IMR-90 (cell line): ENCODE data around the gene PLEKHF1.

Experiments used
- CEBPB ChIP-seq: IDR thresholded peaks from 2 replicates; pipeline ENCODE4 v1.6.1; 2012; ENCODE audit warnings: low read depth, low read length, improper control_type of control experiment
- CTCF ChIP-seq: conservative IDR thresholded peaks from 2 replicates; pipeline ENCODE4 v1.5.1; 2012; ENCODE audit warnings: mild to moderate bottlenecking, low read depth, low read length, improper control_type of control experiment
- FOS ChIP-seq: fragments of 150-350 bp; IDR thresholded peaks from 2 replicates; pipeline ENCODE4 v1.6.1; 2016; ENCODE audit warnings: low read depth, low read length
- MAZ ChIP-seq: IDR thresholded peaks from 2 replicates; pipeline ENCODE4 v1.6.1; 2012; ENCODE audit warnings: low read depth, mild to moderate bottlenecking, low read length, improper control_type of control experiment, moderate library complexity, borderline replicate concordance
- POLR2A ChIP-seq: IDR thresholded peaks from 2 replicates; pipeline ENCODE4 v1.6.1; 2012; ENCODE audit warnings: mild to moderate bottlenecking, low read depth, low read length
- RFX5 ChIP-seq: IDR thresholded peaks from 2 replicates; pipeline ENCODE4 v1.8.0; 2012; ENCODE audit warnings: low read depth, mild to moderate bottlenecking, low read length, moderate library complexity
- SMC3 ChIP-seq: fragments of 150-350 bp; IDR thresholded peaks from 2 replicates; pipeline ENCODE4 v1.6.1; 2016; ENCODE audit warnings: low read depth, mild to moderate bottlenecking, antibody characterized with exemption, low read length, moderate library complexity

DNA sequence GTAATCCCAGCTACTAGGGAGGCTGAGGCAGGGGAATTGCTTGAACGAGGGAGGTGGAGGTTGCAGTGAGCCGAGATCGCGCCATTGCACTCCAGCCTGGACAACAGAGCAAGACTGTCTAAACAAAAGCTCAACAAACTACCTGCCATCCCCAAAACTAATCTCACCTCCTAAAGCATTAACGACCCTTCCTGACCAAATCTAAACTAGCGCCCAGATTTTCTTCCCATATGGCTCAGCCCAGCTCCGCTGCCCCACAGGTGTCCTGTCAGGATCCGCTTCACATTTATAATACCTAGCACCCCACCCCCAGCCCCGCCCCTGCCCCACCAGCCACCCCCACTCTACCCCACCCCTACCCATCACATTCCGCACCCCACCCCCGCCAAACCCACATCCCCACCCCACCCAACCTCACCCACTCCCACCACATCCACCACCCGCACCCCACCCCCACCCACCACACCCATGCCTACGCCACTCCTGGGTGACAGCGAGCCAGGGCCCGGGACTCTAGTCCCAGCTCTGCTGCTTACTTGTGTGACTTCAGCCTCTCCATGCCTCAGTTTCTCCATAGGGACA lies 49.2 kb downstream of the PLEKHF1 start:
- TF ChIP-seq CEBPB, result no peak
- no peak for TF ChIP-seq MAZ
- no peak for TF ChIP-seq SMC3
- no peak for TF ChIP-seq CTCF
- TF ChIP-seq RFX5, result no peak
- no peak for TF ChIP-seq POLR2A
- no peak for TF ChIP-seq FOS
